PC-3 (cell line): ENCODE results near the gene C2. TPM values are rescaled to one million over a fixed set of nuclear protein-coding genes. Genes with fewer than 3 reads are reported as not detected.

Experiments used
- ATAC-seq: fragments of 200-7000 bp; cut with Tn5 transposase; 2 replicates; pipeline ENCODE4 v1.9.1; 2020; ENCODE audit warnings: mild to moderate bottlenecking, moderate library complexity
- BruUV-seq: library from RNA; stranded (reverse); fragments of 400-500 nt; replicated peaks from 2 replicates; lab custom pipeline; 2021; lab: Mats Ljungman, UMichigan
- CTCF ChIA-PET: fragments of 300-600 bp; sonication (Branson Sonifier 250); formaldehyde crosslinking; loops from one replicate; lab custom pipeline; 2022; ENCODE audit warnings: antibody characterized with exemption; lab: Charles Lee
- POLR2A ChIA-PET: fragments of 300-600 bp; sonication (Branson Sonifier 250); formaldehyde crosslinking; loops from one replicate; lab custom pipeline; 2022; ENCODE audit warnings: antibody characterized with exemption; ENCODE audit not compliant: unreplicated experiment; lab: Charles Lee
- DNase-seq: peaks from one replicate; pipeline ENCODE4 v3.0.0-alpha.2; 2015
- H2AFZ ChIP-seq: fragments of 300-600 bp; sonication (generic); 2 replicates; pipeline ENCODE4 v1.6.0; 2016; ENCODE audit warnings: antibody characterized with exemption, low read length
- H3F3A ChIP-seq: fragments of 300-600 bp; sonication (generic); one replicate; pipeline ENCODE4 v1.6.0; 2017; ENCODE audit warnings: antibody characterized with exemption, low read length, control low read depth, mild to moderate bottlenecking; ENCODE audit not compliant: unreplicated experiment
- H3K27ac ChIP-seq: fragments of 300-600 bp; sonication (generic); 2 replicates; pipeline ENCODE4 v1.5.1; 2016; ENCODE audit warnings: mild to moderate bottlenecking, low read length
- H3K27me3 ChIP-seq: fragments of 300-600 bp; sonication (generic); 2 replicates; pipeline ENCODE4 v1.6.1; 2016; ENCODE audit warnings: low read length, mixed read lengths
- H3K36me3 ChIP-seq: fragments of 300-600 bp; sonication (generic); 2 replicates; pipeline ENCODE4 v1.6.1; 2016; ENCODE audit warnings: low read depth, mixed run types, low read length, mixed read lengths
- H3K4me1 ChIP-seq: fragments of 300-600 bp; sonication (generic); 2 replicates; pipeline ENCODE4 v1.5.1; 2016; ENCODE audit warnings: low read length; ENCODE audit not compliant: insufficient read depth
- H3K4me2 ChIP-seq: fragments of 300-600 bp; sonication (generic); 2 replicates; pipeline ENCODE4 v1.6.0; 2016; ENCODE audit warnings: low read length
- H3K4me3 ChIP-seq: fragments of 300-600 bp; sonication (generic); 2 replicates; pipeline ENCODE4 v1.5.1; 2016; ENCODE audit warnings: mild to moderate bottlenecking, low read length, mixed read lengths
- H3K79me2 ChIP-seq: fragments of 300-600 bp; sonication (generic); 2 replicates; pipeline ENCODE4 v1.6.1; 2017; ENCODE audit warnings: low read length, mixed read lengths
- H3K9ac ChIP-seq: fragments of 300-600 bp; sonication (generic); 2 replicates; pipeline ENCODE4 v1.6.0; 2016; ENCODE audit warnings: mild to moderate bottlenecking, low read length
- H3K9me2 ChIP-seq: fragments of 300-600 bp; sonication (generic); replicated peaks from 2 replicates; pipeline ENCODE4 v1.6.1; 2016; ENCODE audit warnings: mixed run types, low read length, mixed read lengths
- H3K9me3 ChIP-seq: fragments of 300-600 bp; sonication (generic); 2 replicates; pipeline ENCODE4 v1.6.1; 2016; ENCODE audit warnings: low read length, mixed read lengths
- H4K20me1 ChIP-seq: fragments of 300-600 bp; sonication (generic); 2 replicates; pipeline ENCODE4 v1.6.1; 2016; ENCODE audit warnings: low read length, mixed read lengths
- EZH2 ChIP-seq: fragments of 300-600 bp; sonication (generic); IDR thresholded peaks from one replicate; pipeline ENCODE4 v1.6.1; 2017; ENCODE audit warnings: antibody characterized with exemption, mild to moderate bottlenecking, low read length; ENCODE audit not compliant: unreplicated experiment
- EZH2phosphoT487 ChIP-seq: fragments of 300-600 bp; sonication (generic); IDR thresholded peaks from 2 replicates; pipeline ENCODE4 v1.6.1; 2018; ENCODE audit warnings: mild to moderate bottlenecking, antibody characterized with exemption, low read length, borderline replicate concordance
- intact Hi-C: fragments of 100-400 bp; cut with micrococcal nuclease; formaldehyde crosslinking; loops from 2 replicates; pipeline ENCODE4 v1.9.0; 2023
- total RNA-seq: library from RNA; depleted of rRNA; stranded (reverse); fragments of >200 nt; gene quantifications from 2 replicates; pipeline ENCODE4 v1.2.3, GENCODE V29; 2014
- TF ChIP-seq, protein P1 (sequence below): fragments of 300-600 bp; sonication (generic); conservative IDR thresholded peaks from 2 replicates; pipeline ENCODE4 v1.5.1; 2017; ENCODE audit warnings: antibody characterized with exemption, low read depth, mild to moderate bottlenecking, low read length

C2 gene
- total RNA-seq, 1 experiment from 2014 or later, result not detected

DNA sequence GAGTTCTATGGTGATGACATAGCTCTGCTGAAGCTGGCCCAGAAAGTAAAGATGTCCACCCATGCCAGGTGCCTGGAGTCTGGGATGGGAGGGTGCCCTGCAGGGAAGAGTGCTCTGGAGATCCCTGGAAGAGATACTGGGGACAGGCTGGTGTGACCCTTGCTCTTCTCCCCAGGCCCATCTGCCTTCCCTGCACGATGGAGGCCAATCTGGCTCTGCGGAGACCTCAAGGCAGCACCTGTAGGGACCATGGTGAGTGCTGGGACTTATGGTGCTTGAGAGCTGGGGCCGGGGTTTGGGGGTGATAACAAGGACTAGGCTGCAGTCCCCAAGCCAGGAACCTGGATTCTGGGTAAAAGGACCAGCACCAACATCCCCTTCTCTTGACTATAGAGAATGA is 16.2 kb downstream of the C2 start:
- no peak for DNase-seq

DNA sequence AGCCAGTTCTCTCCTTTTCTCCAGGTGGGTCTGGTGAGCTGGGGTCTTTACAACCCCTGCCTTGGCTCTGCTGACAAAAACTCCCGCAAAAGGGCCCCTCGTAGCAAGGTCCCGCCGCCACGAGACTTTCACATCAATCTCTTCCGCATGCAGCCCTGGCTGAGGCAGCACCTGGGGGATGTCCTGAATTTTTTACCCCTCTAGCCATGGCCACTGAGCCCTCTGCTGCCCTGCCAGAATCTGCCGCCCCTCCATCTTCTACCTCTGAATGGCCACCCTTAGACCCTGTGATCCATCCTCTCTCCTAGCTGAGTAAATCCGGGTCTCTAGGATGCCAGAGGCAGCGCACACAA is 17.6 kb downstream of the C2 start:
- Histone ChIP-seq H3K9me3 (no peaks in the 10 kb centered on the region), H3F3A (no peaks in the 10 kb centered on the region), H3K9ac (no peak overlapping the region), H3K4me3 (peak overlapping the region; percentile 29; the same call in 1 of the 2 replicates), H3K4me2 (peak overlapping the region; percentile 74), H3K9me2 (no peaks in the 10 kb centered on the region), H4K20me1 (no peaks in the 10 kb centered on the region), H3K4me1 (peaks cover 26% of the 10 kb centered on the region), H3K79me2 (no peaks in the 10 kb centered on the region), H3K27me3 (no peaks in the 10 kb centered on the region), H3K27ac (peak overlapping the region; percentile 81), H2AFZ (no peak overlapping the region), H3K36me3 (no peaks in the 10 kb centered on the region)
- no TSS peak for BruUV-seq
- ATAC-seq, result no peak
- no peak for DNase-seq
- no peak for TF ChIP-seq EZH2
- TF ChIP-seq EZH2phosphoT487, result no peak
- TF ChIP-seq, protein P1, sequence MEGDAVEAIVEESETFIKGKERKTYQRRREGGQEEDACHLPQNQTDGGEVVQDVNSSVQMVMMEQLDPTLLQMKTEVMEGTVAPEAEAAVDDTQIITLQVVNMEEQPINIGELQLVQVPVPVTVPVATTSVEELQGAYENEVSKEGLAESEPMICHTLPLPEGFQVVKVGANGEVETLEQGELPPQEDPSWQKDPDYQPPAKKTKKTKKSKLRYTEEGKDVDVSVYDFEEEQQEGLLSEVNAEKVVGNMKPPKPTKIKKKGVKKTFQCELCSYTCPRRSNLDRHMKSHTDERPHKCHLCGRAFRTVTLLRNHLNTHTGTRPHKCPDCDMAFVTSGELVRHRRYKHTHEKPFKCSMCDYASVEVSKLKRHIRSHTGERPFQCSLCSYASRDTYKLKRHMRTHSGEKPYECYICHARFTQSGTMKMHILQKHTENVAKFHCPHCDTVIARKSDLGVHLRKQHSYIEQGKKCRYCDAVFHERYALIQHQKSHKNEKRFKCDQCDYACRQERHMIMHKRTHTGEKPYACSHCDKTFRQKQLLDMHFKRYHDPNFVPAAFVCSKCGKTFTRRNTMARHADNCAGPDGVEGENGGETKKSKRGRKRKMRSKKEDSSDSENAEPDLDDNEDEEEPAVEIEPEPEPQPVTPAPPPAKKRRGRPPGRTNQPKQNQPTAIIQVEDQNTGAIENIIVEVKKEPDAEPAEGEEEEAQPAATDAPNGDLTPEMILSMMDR, result no peak
- POLR2A ChIA-PET, result no interaction called here
- CTCF ChIA-PET, result no interaction called here
- intact Hi-C loops, result no loop called here

More for the DNA sequence above, 16.2 kb downstream of the C2 start:
- CTCF ChIA-PET, result no interaction called here
- no peaks in the 10 kb centered on the region for H3K79me2 ChIP-seq
- TF ChIP-seq EZH2phosphoT487 (no peak), EZH2 (no peak)
- TF ChIP-seq, protein P1, result no peak
- BruUV-seq, result no TSS peak
- POLR2A ChIA-PET, result no interaction called here
- H2AFZ ChIP-seq, result no peak overlapping the region
- H3F3A ChIP-seq, result no peaks in the 10 kb centered on the region
- H3K27me3 ChIP-seq, result no peaks in the 10 kb centered on the region
- H3K27ac ChIP-seq, result no peak overlapping the region
- no peak for ATAC-seq
- H3K4me2 ChIP-seq, result no peak overlapping the region
- intact Hi-C loops, result no loop called here
- H3K36me3 ChIP-seq, result no peaks in the 10 kb centered on the region
- no peak overlapping the region for H3K4me3 ChIP-seq
- peaks cover 24% of the 10 kb centered on the region for H3K4me1 ChIP-seq
- H4K20me1 ChIP-seq, result no peaks in the 10 kb centered on the region
- no peaks in the 10 kb centered on the region for H3K9me3 ChIP-seq
- no peak overlapping the region for H3K9ac ChIP-seq
- no peaks in the 10 kb centered on the region for H3K9me2 ChIP-seq

DNA sequence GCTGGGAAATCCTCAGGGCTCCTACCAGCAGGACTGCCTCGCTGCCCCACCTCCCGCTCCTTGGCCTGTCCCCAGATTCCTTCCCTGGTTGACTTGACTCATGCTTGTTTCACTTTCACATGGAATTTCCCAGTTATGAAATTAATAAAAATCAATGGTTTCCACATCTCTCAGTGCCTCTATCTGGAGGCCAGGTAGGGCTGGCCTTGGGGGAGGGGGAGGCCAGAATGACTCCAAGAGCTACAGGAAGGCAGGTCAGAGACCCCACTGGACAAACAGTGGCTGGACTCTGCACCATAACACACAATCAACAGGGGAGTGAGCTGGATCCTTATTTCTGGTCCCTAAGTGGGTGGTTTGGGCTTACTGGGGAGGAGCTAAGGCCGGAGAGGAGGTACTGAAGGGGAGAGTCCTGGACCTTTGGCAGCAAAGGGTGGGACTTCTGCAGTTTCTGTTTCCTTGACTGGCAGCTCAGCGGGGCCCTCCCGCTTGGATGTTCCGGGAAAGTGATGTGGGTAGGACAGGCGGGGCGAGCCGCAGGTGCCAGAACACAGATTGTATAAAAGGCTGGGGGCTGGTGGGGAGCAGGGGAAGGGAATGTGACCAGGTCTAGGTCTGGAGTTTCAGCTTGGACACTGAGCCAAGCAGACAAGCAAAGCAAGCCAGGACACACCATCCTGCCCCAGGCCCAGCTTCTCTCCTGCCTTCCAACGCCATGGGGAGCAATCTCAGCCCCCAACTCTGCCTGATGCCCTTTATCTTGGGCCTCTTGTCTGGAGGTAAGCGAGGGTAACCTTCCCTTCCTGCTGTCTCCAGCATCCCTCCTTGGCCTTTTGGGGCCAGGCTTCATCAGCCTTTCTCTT is 18.2 kb downstream of the C2 start, which contains the start of gene CFB:
Gene CFB, plus strand, starts transcription at position 589 of the 863 bp plus-strand sequence. Its CDS starts 127 bp downstream, at position 716.
- H3K4me3 ChIP-seq, result peak within 1 kb of the TSS; percentile 29; the same call in 1 of the 2 replicates
- H3K4me1 ChIP-seq, result peaks cover 23% of the 10 kb centered on the region
- H3K27me3 ChIP-seq, result no peaks in the 10 kb centered on the region
- BruUV-seq, result no TSS peak
- no peaks in the 10 kb centered on the region for H3K79me2 ChIP-seq
- H3F3A ChIP-seq, result no peaks in the 10 kb centered on the region
- DNase-seq, result peak; percentile 79
- intact Hi-C loops, result no loop called here
- peak within 1 kb of the TSS; percentile 74 for H3K4me2 ChIP-seq
- no peaks in the 10 kb centered on the region for H3K36me3 ChIP-seq
- no peak for TF ChIP-seq EZH2phosphoT487
- TF ChIP-seq, protein P1, result no peak
- TF ChIP-seq EZH2, result no peak
- H3K9me2 ChIP-seq, result no peaks in the 10 kb centered on the region
- H3K27ac ChIP-seq, result peak within 1 kb of the TSS; percentile 81
- no peaks in the 10 kb centered on the region for H4K20me1 ChIP-seq
- ChIA-PET CTCF (no interaction called here), POLR2A (no interaction called here)
- H2AFZ ChIP-seq, result peak within 1 kb of the TSS; percentile 59; the same call in 1 of the 2 replicates
- no peaks in the 10 kb centered on the region for H3K9me3 ChIP-seq
- ATAC-seq, result peak; percentile 83
- H3K9ac ChIP-seq, result peak within 1 kb of the TSS; percentile 34; the same call in 1 of the 2 replicates
